Islet of Langerhans (tissue), 1 donor: ENCODE results near the gene RAB28.

Experiments used
- FAIRE-seq: peaks from one replicate; lab custom pipeline; 2011; peaks lifted over from hg19 to GRCh38; lab: Jason Lieb, UNC

Gene RAB28

DNA sequence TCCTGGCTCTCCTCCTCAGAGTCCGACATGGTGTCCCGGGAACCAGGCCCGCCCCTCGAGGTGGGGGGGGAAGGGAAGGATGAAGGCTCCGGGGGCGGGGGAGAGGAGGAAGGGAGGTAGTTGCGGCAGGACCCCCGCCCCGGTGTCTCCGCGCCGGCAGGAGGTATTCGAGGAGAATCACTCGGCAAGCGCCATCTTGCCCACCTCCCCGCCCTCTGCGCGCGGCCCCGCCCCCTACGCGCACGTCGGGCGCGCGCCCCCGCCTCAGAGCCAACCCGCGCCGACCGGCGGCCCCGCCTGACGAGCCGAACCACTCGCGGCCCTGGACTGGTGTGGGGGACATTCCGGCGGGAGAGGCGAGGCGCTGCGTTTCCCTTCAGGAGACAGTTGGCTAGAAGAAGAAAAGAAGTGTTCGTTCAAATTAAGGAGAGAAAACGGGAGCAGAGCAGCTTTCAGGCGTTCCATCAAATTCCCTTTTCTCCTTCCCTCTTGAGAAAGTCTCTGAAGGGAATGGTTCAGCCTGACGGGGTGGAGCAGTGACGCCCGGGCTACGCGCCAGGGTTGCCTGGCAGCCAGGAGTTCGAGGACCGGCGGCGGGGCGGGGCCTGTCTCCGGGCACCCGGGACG is at the start of gene RAB28:
RAB28 (minus strand) TSS at position 219 of the 627 bp plus-strand sequence.
- FAIRE-seq, result peak; percentile 82

DNA sequence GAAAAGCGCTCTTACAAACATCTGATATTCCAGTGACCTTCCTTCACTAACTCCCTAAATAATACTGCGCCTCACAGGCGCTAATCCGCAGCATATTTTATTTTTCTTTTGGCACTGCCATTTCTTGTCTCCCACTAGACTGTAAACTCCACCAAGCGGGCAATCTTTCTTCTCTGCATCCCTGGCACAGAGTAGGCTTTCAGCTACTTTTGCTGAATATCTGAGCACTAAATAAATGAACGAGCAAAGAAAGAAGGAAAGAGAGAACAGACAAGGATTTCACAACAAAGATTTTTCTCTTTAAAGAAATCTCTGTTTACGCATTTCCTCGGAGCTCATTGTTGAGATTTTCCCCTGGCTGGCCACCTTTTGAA is 47.5 kb upstream of the RAB28 start:
- no peak for FAIRE-seq

GRCh38 chr4:13530823-13531624 is 46.9 kb upstream of the RAB28 start:
- FAIRE-seq, result no peak

DNA sequence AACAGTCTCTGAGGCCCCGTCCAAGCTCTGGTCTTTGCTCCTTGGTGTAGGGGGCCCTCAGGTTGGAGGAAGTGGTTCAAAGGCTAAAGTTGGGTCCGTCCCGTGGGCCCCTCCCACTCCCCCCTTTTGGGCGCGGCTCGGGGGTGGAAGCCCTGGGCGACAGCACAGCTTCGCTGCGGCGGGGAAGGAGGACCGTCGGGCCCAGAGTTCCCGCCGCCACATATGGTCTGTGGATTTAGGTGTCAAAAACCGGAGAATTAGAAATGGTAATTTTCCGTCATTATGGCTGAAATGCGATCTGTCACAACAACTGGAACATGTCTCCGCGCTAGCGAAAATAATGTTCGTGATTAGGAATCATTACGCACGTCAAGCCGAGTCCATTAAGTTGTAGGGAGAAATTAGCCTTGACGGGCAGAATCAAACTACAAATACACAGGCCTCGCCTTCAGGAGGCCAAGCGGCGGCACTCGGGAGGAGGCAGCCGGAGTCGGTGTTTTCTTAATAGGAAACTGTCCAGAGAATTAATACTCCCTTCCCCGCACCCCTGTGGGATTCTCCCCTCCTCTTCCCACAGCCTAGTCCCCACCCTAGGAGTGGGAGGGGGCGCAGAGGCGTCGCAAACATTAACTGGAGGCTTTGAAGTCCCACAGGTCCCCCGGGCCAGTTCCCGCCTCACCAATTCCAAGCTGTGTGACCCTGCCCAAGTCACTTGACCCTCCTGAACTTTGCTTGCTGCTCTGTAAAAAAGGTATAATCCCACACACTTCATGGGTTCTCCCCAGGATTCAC is 45.2 kb upstream of the RAB28 start:
- FAIRE-seq, result no peak

- FAIRE-seq, result no peak
Measured at GRCh38 chr4:13528821-13529127, 44.6 kb upstream of the RAB28 start.

DNA sequence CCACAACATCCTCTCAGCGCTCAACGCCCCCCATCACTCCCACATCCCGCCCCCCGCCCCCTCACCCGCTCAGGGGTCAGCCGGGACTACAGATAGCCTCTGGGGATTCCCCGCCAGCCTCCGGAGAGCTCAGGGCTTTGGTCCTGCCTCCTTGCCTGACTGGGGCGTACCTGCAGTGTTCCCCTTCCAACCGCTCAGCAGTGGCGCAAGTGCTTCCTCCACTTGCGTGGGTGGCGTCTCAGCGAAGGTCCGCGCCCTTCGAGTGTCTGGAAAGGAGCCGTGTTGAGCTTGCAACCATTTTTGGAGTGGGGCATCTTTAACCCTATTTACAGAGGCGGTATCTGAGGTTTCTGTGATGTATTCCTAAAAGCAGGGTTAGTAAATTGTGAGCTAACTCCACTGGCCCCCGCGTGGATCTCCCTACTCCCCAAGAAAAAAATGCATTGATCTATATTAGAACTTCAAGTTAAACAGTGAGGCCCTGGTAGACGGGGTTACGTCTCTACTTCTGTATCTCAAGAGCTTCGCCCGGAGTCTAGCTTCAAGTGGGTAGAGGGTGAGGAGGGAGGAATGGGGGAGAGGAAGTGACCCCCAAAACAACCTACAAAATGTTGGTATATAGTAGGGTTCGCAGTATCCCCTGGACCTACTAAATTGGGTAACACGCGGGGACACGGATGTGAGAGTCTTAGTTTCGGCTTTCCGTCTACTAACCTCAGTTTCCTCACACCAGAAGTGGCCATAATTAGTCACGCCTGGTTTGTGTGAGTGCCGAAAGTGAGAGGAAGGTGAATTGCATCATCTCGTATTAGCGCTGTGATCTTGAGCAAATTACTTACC is 44.1 kb upstream of the RAB28 start:
- no peak for FAIRE-seq

DNA sequence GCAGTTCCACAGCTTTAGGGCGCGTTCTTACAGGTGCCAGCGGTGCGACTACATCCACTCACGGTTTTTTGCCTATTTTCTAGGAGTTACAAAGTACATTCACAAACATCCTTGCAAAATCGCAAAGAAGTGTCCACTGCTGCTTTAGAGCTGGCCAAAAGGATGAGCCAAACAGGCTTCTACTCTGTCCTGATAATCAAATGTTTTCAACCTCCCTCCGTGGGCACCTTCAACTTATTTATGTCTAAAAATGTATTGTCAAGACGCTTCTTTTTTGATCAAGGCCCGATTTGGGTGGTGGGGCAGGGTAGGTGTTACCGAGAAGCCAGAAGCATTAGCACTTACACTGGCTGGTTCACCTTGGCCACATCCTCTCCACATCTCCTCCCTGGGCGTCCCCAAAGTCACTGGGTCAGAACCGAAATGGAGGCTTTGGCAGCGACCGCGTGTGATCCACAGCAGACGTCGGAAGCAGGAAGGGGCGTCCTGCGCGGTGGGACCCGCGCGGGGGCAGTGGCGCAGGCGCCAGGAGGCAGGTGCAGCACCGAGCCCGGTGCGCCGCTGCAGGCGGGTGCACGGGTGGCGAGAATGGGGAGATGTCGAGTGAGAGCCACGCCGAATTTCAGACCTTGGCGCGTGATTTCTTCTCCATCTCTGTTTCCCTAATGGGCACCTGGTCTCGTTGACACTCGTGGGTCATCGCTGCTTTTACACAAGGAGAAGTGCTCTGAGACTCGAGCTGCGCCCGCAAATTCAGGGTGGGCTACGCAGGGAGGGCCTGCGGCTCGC is 43.2 kb upstream of the RAB28 start:
- FAIRE-seq, result no peak

- FAIRE-seq, result no peak
Measured at GRCh38 chr4:13526658-13527057, 42.5 kb upstream of the RAB28 start.

DNA sequence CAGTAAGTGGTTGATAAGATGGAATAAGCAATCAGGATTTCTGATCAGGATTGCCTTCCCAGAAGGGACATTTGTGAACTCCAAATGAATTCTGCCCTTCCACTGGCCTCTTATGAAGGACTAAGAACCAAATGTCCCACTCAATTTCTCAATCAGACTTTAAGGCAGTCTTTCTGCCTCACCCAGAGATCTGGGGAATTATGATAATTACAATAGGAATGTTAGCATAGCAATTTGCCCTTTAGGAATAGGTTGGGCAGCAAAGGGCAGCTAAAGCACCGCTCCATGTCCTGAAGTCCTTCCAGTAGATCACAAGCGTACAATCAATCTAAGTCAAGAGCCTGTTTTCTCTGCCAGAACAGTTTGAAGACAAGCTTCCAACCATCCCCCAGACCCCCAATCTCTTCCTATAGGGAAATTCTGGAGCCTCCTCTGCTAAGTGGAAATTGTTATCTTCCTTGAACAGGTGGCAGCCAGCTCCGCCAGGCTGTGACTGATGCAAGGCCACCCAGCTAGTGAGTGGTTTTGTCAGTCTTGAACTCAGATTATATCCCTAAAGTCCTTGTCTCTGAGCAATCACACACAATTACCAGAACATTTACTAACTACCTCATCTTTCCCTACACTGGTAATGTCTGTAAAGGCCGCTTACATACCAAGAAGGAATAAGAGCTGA is 41.6 kb upstream of the RAB28 start:
- no peak for FAIRE-seq

DNA sequence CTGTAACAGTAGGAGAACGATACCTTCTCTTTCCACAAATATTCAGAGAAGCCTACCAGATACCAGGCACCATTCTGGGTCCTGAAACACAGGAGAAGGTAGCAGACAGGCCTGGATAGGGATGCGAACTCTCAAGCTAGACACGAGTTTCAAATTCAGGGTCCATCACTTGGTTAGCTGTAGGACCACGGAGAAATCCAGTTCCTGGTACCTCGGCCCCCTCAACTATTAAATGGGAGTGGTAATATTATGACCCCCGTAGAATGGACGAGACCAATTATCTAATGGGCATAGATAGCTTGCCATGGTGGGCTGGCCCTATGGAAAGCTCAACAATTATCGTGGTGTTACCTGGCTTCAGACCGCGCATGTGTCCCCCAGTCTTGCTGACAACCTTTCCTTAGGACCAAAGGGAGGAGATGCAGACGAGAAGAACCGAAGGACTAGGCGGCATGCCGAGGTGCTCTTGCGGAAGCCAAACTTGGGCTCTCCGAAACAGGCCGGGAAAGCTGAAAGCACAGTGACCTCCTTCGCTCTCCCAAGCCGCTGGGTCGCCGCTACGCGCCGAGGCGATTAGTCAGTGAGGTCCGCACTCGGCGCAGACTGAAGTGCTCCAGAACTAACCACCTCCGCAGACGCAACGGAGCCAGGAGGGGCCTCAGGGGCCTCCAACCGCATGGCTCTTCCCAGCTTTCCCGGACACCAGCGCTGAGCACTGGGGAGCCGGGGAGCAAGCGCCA is 40.5 kb upstream of the RAB28 start:
- FAIRE-seq, result no peak

DNA sequence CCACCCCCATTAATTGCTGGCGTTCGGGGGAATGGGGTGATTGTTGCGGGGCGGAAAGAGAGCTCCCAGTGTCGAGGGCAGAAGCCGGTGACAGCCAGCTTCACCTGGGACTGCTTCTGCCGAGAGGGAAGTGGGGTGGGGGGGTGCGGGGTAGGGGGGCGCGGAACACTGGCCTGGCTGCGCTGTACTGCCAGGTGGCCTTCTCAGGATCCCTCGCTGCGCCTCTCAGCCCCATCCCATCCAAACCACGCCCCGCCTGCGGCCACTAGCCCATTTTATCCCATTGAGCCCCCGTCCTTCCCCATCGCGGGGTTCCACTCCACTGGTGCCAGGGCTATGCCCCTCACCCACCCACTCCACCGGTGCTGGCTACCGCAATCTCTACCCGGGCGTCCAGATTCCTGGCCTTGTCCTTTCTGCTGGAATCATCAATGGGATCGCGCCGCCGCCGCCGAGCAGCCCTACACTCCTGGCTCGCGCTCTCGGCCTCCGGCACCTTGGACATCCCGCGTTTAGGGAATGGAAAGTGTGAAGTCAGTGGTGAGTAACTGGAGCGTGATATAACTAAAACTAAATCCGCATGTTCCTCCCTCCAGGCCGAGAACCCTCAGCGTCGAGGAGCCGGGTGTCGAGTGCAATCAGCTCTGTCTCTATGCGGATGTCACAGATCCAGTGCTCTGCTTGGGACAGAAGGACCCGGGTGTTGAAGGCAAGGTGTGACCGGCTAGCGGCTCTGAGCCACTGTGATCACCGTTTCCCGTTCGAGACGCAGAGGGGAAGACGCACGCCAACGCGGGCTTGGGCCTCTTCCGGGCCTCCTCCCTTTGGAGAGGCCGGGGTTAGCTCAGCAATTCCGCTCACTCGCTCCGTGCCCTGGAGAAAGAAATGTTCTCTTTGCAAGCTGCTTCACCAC is 39.7 kb upstream of the RAB28 start:
- no peak for FAIRE-seq

DNA sequence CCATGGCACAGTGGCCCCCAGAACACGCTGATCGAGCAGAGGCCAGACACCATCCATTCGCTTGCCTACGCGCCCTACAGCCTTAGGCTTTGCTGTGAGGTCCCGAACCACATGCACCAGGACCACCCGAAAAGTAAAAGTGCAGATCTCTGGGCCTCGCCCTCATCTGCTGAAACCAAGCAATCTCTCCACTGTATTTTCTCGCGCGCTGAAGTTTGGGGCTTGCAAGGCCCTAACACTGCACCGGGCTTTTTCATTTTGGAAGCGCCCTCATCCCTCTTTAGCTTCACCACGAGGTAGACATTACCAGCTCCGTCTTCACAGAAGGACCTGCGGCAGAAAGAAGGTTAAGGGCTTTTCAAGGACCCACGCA is 39.0 kb upstream of the RAB28 start:
- no peak for FAIRE-seq

DNA sequence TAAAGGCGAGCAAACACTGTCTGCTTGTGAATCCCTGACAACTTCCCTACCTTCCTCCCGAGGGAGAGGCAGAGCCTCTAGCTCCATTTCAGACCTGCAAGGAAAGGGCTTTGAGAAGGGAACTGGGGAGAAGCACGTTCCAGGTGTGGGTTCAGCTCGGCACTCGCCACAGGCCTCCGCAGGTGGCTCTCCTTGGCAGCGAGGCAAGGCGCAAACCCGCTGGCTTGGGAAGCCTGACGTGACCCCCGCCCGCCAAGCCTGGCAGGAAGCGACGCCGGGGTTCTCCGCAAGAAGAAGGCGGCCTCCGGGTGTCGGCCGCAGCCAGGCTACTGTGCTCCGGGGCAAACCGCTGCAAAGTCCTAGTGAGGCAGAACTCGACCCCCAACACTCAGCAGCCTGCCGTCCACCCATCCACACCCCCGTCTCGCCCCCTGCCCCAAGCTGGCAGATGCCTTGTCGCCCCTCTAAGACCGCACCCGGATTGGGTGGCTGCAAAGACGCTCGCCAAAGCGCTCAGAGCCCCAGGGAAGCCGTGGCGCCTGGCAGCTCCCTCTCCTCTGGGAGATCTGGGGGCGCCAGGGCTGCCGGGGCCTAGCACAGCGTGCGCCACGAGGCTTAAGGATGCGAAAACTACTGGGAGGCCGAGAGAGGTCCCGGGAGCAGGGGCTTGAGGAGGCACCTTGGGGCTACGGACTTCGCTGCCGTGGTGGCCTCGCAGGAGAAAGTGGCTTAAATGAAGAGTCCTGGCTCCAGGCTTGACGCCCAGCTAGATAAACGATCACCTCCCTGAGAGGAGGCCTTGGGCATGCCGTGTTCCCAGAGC is 38.4 kb upstream of the RAB28 start:
- no peak for FAIRE-seq

- no peak for FAIRE-seq
Measured at GRCh38 chr4:13521047-13521446, 36.9 kb upstream of the RAB28 start.

- no peak for FAIRE-seq
Measured at GRCh38 chr4:13516315-13516860, 32.2 kb upstream of the RAB28 start.

DNA sequence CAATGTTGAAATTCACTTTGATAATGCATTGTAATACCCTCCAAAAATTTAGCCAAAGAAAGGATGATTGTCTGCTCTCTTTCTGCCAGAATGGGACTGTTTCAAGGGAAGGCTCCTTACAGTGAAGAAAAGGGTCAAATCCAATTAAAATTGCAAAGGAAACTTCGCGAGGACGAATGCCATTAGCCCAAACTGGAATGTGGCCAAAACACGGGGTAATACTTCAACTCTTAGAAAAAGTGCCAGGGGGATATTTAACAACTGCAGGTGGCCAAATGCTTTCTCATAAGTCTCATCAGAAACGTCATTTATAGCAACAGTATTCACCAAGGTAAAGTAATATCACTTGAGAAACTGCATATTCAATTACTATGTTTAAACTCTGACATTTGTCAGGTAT is 31.1 kb upstream of the RAB28 start:
- no peak for FAIRE-seq

GRCh38 chr4:13514722-13515121 is 30.6 kb upstream of the RAB28 start:
- FAIRE-seq, result no peak

- FAIRE-seq, result no peak
Measured at GRCh38 chr4:13511101-13511500, 27.0 kb upstream of the RAB28 start.
